Left lobe of liver (tissue), 2 donors: ENCODE data around the gene RNASE13. TPM values are rescaled to one million over a fixed set of nuclear protein-coding genes. Genes with fewer than 3 reads are reported as not detected.
"Not testable (repeated sequence)": the region's sequence is repeated elsewhere in the genome, so short reads cannot be mapped to it uniquely, and the experiment has no call there.

Experiments used
- ATAC-seq: fragments of 200-7000 bp; cut with Tn5 transposase; one replicate; pipeline ENCODE4 v1.9.1; 2020; ENCODE audit warnings: mild to moderate bottlenecking, moderate library complexity
- DNase-seq: peaks from one replicate; pipeline ENCODE4 v3.0.0-alpha.2; 2020; ENCODE audit warnings: low spot score
- total RNA-seq: library from RNA; stranded (reverse); gene quantifications from one replicate; pipeline ENCODE4 v1.2.1, GENCODE V29; 2021
- donor health status: DM: no; HTN: no; CAD: no; lungs with moderate emphysema.
- donor health status: DM: no; HTN: yes; CAD: no.

The RNASE13 gene
- total RNA-seq, 1 donor from 2014 or later: 0.10 TPM

- ATAC-seq: no peak
These were observed 37.0 kb downstream of the RNASE13 start for GRCh38 chr14:20997564-20997963.

GRCh38 chr14:20997115-20997514, 37.5 kb downstream of the RNASE13 start:
- no peak for DNase-seq
- no peak for ATAC-seq

More at GRCh38 chr14:20997564-20997963, 37.0 kb downstream of the RNASE13 start:
- DNase-seq: no peak

GRCh38 chr14:20996521-20996920, 38.1 kb downstream of the RNASE13 start:
- no peak for DNase-seq
- ATAC-seq: no peak

GRCh38 chr14:20989787-20990600, 44.6 kb downstream of the RNASE13 start, which contains the start of gene METTL17:
Gene METTL17, plus strand, starts transcription at chr14:20989980. Its CDS starts 23 bp downstream, at chr14:20990003.
- DNase-seq (peak; percentile 88), ATAC-seq (peak; percentile 93)

- ATAC-seq (no peak), DNase-seq (no peak)
These were observed 45.2 kb downstream of the RNASE13 start for GRCh38 chr14:20989471-20989786.

GRCh38 chr14:20988717-20989470, 45.7 kb downstream of the RNASE13 start:
- ATAC-seq (no peak), DNase-seq (no peak)

GRCh38 chr14:20986811-20987210, 47.8 kb downstream of the RNASE13 start:
- no peak for ATAC-seq
- no peak for DNase-seq

GRCh38 chr14:20985650-20986049, 49.0 kb downstream of the RNASE13 start:
- ATAC-seq: not testable (repeated sequence)

More at GRCh38 chr14:20985650-20986049, 49.0 kb downstream of the RNASE13 start:
- not testable (repeated sequence) for DNase-seq

Other genes starting within 250 kb of the RNASE13 start
- 21.4 TPM for gene RNASE1, start 232.0 kb downstream of the RNASE13 start, total RNA-seq
- gene RNASE3, start 143.4 kb downstream of the RNASE13 start, total RNA-seq: not detected
- 0.33 TPM for gene RNASE2, start 79.3 kb downstream of the RNASE13 start, total RNA-seq
- 33.1 TPM for gene METTL17, start 44.8 kb downstream of the RNASE13 start, total RNA-seq
- not detected for gene SLC39A2, start 35.5 kb downstream of the RNASE13 start, total RNA-seq
- 165 TPM for gene NDRG2, start 9.7 kb downstream of the RNASE13 start, total RNA-seq
- 4.6 TPM for gene TPPP2, start 4.6 kb downstream of the RNASE13 start, total RNA-seq
- 0.13 TPM for gene RNASE7, start 7.6 kb upstream of the RNASE13 start, total RNA-seq
- not detected for gene RNASE8, start 23.0 kb upstream of the RNASE13 start, total RNA-seq
- 41.9 TPM for gene ARHGEF40, start 35.5 kb upstream of the RNASE13 start, total RNA-seq
- 8.0 TPM for gene ZNF219, start 63.8 kb upstream of the RNASE13 start, total RNA-seq
- gene TMEM253, start 66.3 kb upstream of the RNASE13 start, total RNA-seq: 0.15 TPM
- gene OR5AU1, start 121.3 kb upstream of the RNASE13 start, total RNA-seq: not detected
- 162 TPM for gene HNRNPC, start 234.6 kb upstream of the RNASE13 start, total RNA-seq
- 0.23 TPM for gene RPGRIP1, start 245.3 kb upstream of the RNASE13 start, total RNA-seq